Testis (tissue), 3 donors: ENCODE measurements around the gene BCAS3. TPM values are rescaled to one million over a fixed set of nuclear protein-coding genes. Genes with fewer than 3 reads are reported as not detected.

Source experiments
- DNase-seq: peaks from one replicate; pipeline ENCODE4 v3.0.0-alpha.2; 2019
- H3K27ac ChIP-seq, 2 donors: fragments of 200-600 bp; sonication (generic); one replicate each; pipeline ENCODE4 v1.5.1; 2019
- H3K27me3 ChIP-seq: fragments of 200-600 bp; sonication (generic); one replicate; pipeline ENCODE4 v1.5.1; 2019
- H3K36me3 ChIP-seq: fragments of 200-600 bp; sonication (generic); one replicate; pipeline ENCODE4 v1.5.1; 2017; ENCODE audit warnings: low read depth; ENCODE audit errors: missing control alignments
- H3K4me1 ChIP-seq: fragments of 200-600 bp; sonication (generic); one replicate; pipeline ENCODE4 v1.5.1; 2019
- H3K4me3 ChIP-seq, 2 donors: fragments of 200-600 bp; sonication (generic); one replicate each; pipeline ENCODE4 v1.5.1; 2017 to 2019
- H3K9me3 ChIP-seq: fragments of 200-600 bp; sonication (generic); one replicate; pipeline ENCODE4 v1.5.1; 2017
- POLR2A ChIP-seq: fragments of 450-650 bp; IDR thresholded peaks from one replicate; pipeline ENCODE4 v1.6.1; 2017; ENCODE audit warnings: antibody characterized with exemption, mild to moderate bottlenecking, moderate library complexity
- WGBS, 2 donors: methylation state at CpG; one replicate each; pipeline ENCODE4 v1.1.5; 2018; 5-methylcytosine and 5-hydroxymethylcytosine counted together
- intact Hi-C: fragments of 100-400 bp; cut with DNase I; formaldehyde crosslinking; loops from one replicate; pipeline ENCODE4 v1.15.1; 2023; ENCODE audit warnings: low total_unique reads
- polyA plus RNA-seq: library from polyadenylated mRNA; stranded (reverse); fragments of 350-450 nt; fragmentation: Illumina TruSeq; extraction: RNeasy Lipid Tissue Mini Kit (QIAGEN cat#74804); gene quantifications from one replicate; pipeline ENCODE4 v1.2.3, GENCODE V29; 2014; ENCODE audit warnings: low read depth, low replicate concordance; ENCODE audit not compliant: insufficient read depth
- total RNA-seq, 2 donors: library from RNA; depleted of rRNA; stranded (reverse); fragments of >200 nt; gene quantifications; one replicate each; pipeline ENCODE4 v1.2.3, GENCODE V29; 2016
- TF ChIP-seq, protein P1 (sequence below), 3 experiments: fragments of 450-650 bp in 2 of 3; fragments of 200-600 bp in 1 of 3; sonication (generic) in 1 of 3; IDR thresholded peaks; one replicate each; pipeline ENCODE4 v1.5.1; 2016 to 2019; ENCODE audit warnings: antibody characterized with exemption in 3 of 3, mild to moderate bottlenecking in 2 of 3, moderate library complexity in 1 of 3

BCAS3 gene
- total and polyA plus RNA-seq, 3 donors from 2014 or later: 54.8 to 96.7 (median 73.0) TPM

DNA sequence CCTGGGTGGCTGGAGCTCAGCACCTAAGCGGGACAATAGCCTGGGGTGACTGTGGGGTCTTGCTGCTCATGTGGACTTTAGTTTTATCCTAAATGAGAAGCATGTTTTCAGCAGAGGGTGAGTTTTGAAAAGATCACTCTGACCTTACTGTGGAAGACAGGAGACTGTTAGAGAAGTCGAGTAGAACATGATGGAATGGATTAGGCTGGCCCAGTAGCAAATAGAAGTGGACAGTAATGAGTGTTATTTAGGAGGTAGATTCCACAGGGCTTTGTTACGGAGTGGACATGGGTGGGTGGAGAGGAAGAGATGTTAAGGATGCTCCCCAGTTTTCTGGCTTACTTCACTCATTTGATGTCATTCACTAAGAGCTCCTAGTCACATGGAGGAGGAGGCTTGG is 648.7 kb downstream of the BCAS3 start:
- H3K9me3 ChIP-seq: no peaks in the 10 kb centered on the region
- H3K4me3 ChIP-seq: no peak overlapping the region
- no peak for DNase-seq
- TF ChIP-seq POLR2A: no peak
- TF ChIP-seq, protein P1, sequence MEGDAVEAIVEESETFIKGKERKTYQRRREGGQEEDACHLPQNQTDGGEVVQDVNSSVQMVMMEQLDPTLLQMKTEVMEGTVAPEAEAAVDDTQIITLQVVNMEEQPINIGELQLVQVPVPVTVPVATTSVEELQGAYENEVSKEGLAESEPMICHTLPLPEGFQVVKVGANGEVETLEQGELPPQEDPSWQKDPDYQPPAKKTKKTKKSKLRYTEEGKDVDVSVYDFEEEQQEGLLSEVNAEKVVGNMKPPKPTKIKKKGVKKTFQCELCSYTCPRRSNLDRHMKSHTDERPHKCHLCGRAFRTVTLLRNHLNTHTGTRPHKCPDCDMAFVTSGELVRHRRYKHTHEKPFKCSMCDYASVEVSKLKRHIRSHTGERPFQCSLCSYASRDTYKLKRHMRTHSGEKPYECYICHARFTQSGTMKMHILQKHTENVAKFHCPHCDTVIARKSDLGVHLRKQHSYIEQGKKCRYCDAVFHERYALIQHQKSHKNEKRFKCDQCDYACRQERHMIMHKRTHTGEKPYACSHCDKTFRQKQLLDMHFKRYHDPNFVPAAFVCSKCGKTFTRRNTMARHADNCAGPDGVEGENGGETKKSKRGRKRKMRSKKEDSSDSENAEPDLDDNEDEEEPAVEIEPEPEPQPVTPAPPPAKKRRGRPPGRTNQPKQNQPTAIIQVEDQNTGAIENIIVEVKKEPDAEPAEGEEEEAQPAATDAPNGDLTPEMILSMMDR (IDR thresholded peaks at IDR 0.05): no peak
- intact Hi-C loops: no loop called here
- no peak overlapping the region for H3K27ac ChIP-seq
- 78 to 86% methylated on average over 3 of the region's 3 CpGs for WGBS, 2 donors
- H3K36me3 ChIP-seq: no peaks in the 10 kb centered on the region
- no peaks in the 10 kb centered on the region for H3K27me3 ChIP-seq
- peaks cover 28% of the 10 kb centered on the region for H3K4me1 ChIP-seq

DNA sequence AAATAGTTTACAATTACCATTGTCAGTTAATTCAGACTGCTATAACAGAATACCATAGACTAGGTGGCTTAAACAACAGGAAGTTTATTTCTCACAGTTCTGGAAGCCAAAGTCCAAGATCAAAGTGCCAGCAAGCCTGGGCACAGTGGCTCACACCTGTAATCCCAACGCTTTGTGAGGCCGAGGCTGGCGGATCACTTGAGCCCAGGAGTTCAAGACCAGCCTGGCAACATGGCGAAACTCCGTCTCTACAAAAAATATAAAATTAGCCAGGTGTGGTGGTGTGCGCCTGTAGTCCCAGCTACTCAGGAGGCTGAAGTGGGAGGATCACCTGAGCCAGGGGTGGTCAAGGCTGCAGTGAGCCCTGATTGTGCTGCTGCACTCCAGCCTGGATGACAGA is 650.7 kb downstream of the BCAS3 start:
- H3K4me1 ChIP-seq: peaks cover 36% of the 10 kb centered on the region

DNA sequence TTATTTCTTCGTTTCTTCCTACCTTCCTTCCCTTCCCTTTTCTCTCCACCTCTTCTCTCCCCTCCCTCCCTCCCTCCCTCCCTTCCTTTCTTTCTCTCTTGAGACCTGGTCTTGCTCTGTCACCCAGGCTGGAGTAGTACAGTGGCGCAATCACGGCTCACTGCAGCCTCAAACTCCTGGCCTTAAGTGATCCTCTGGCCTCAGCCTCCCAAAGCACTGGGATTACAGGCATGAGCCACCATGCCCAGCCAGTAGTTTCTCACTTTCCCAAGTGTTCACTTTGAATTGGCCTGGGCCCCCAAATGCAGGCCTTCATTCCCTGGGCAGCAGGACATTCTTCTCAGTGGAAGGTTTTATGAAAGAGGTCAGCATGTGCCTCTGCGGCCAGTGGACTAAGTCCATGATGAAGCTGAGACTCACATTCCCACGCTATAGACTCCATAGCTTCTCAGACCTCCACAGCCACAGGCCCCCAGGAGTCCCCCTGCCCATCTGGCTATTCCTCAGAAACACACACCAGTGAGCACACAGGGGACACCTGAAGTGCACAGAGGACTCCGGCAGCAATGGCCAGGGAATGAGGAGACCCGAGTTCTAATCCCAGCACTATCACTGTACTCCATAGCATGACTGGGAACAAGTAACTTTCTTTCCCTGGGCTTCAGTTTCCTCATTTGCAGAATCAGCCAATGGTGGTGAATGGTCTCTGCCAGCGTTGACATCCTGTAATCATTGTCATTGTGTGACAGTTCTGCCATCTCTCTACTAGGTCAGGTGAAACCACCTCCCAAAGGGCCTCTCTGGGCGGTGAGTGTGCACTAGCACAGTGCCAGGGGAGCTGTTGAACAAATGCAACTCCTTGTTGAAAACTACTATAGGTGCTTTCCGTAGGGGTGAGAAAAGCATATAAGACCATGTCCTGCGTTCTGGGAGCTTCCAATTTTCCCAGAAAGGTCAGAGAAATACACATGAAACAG is 652.8 kb downstream of the BCAS3 start:
- H3K36me3 ChIP-seq: no peaks in the 10 kb centered on the region
- H3K4me3 ChIP-seq: no peak overlapping the region
- WGBS, 2 donors: 88 to 89% methylated on average over 10 to 11 of the region's 11 CpGs
- peaks cover 21% of the 10 kb centered on the region for H3K4me1 ChIP-seq
- H3K9me3 ChIP-seq: no peaks in the 10 kb centered on the region
- TF ChIP-seq POLR2A: no peak
- TF ChIP-seq, protein P1 (IDR thresholded peaks at IDR 0.05): no peak
- no peaks in the 10 kb centered on the region for H3K27me3 ChIP-seq
- DNase-seq: no peak
- H3K27ac ChIP-seq: peak overlapping the region; percentile 10 to 26
- intact Hi-C loops: no loop called here

More for the DNA sequence above, 650.7 kb downstream of the BCAS3 start:
- no peak for DNase-seq
- Histone ChIP-seq H3K36me3 (no peaks in the 10 kb centered on the region), H3K9me3 (no peaks in the 10 kb centered on the region), H3K27me3 (no peaks in the 10 kb centered on the region), H3K27ac (no peak overlapping the region), H3K4me3 (no peak overlapping the region)
- WGBS, 2 donors: 95 to 96% methylated on average over 6 of the region's 6 CpGs
- intact Hi-C loops: no loop called here
- TF ChIP-seq POLR2A: no peak
- TF ChIP-seq, protein P1 (IDR thresholded peaks at IDR 0.05): no peak

DNA sequence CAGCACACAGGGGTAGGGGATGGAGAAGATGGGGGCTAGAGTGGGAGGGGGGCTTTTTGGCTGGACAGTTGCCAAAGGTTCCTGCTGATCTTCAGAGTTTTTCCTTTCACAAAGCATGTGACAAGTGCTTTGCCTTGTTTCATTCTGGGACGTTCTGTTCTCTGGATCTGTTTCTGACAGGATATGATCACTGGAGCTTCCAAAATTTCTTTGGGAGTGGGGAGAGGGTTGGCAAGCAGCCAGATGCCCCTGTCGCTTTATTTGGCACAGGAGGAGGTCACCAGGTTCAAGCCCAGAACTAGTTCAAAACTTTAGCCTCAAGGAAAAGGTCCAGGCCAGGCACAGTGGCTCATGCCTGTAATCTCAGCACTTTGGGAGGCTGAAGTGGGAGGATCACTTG is 653.5 kb downstream of the BCAS3 start:
- Histone ChIP-seq H3K27me3 (no peaks in the 10 kb centered on the region), H3K27ac (peak overlapping the region; percentile 10 to 26), H3K4me3 (no peak overlapping the region), H3K4me1 (peaks cover 25% of the 10 kb centered on the region), H3K36me3 (no peaks in the 10 kb centered on the region), H3K9me3 (no peaks in the 10 kb centered on the region)
- intact Hi-C loops: no loop called here
- 13% methylated on average over 2 of the region's 2 CpGs for WGBS, 2 donors
- no peak for DNase-seq
- no peak for TF ChIP-seq POLR2A
- TF ChIP-seq, protein P1 (IDR thresholded peaks at IDR 0.05): no peak
